IMR-90 (cell line): ENCODE measurements around the gene MAGI3. TPM values are rescaled to one million over a fixed set of nuclear protein-coding genes. Genes with fewer than 3 reads are reported as not detected.

Experiments used
- ATAC-seq: fragments of 200-7000 bp; cut with Tn5 transposase; 2 replicates; pipeline ENCODE4 v1.9.1; 2020; ENCODE audit warnings: low read depth, mild to moderate bottlenecking, moderate library complexity
- BruUV-seq: library from RNA; stranded (reverse); fragments of 400-500 nt; replicated peaks from 2 replicates; lab custom pipeline; 2021; lab: Mats Ljungman, UMichigan
- CTCF ChIA-PET: fragments of 300-600 bp; formaldehyde crosslinking; extraction: SDS; loops from one replicate; lab custom pipeline; 2021; ENCODE audit warnings: antibody characterized with exemption; lab: Yijun Ruan, JAX
- POLR2A ChIA-PET: fragments of 300-600 bp; sonication (Branson Sonifier 250); formaldehyde crosslinking; loops from one replicate; lab custom pipeline; 2022; ENCODE audit warnings: antibody characterized with exemption; ENCODE audit not compliant: unreplicated experiment; lab: Charles Lee
- DNase-seq: peaks from one replicate; pipeline ENCODE4 v3.0.0; 2013
- H2AFZ ChIP-seq: replicated peaks from 2 replicates; pipeline ENCODE3; 2013; ENCODE audit warnings: low read length, mild to moderate bottlenecking; ENCODE audit not compliant: poor library complexity
- H2AK5ac ChIP-seq: 2 replicates; pipeline ENCODE4 v1.6.1; 2013; ENCODE audit warnings: low read depth, low read length, inconsistent platforms
- H2AK9ac ChIP-seq: replicated peaks from 2 replicates; pipeline ENCODE3; 2013; ENCODE audit warnings: mild to moderate bottlenecking, low read depth, low read length, moderate library complexity; ENCODE audit not compliant: poor library complexity
- H2BK120ac ChIP-seq: 2 replicates; pipeline ENCODE4 v1.6.1; 2013; ENCODE audit warnings: low read depth, low read length, inconsistent platforms
- H2BK15ac ChIP-seq: 3 replicates; pipeline ENCODE4 v1.6.1; 2013; ENCODE audit warnings: low read depth, low read length, inconsistent platforms
- H2BK20ac ChIP-seq: 2 replicates; pipeline ENCODE4 v1.6.1; 2013; ENCODE audit warnings: low read depth, mild to moderate bottlenecking, inconsistent platforms, low read length, moderate library complexity
- H2BK5ac ChIP-seq: 2 replicates; pipeline ENCODE4 v1.6.1; 2013; ENCODE audit warnings: mild to moderate bottlenecking, low read depth, low read length, inconsistent platforms; ENCODE audit not compliant: poor library complexity, severe bottlenecking
- H3K14ac ChIP-seq: replicated peaks from 2 replicates; pipeline ENCODE4 v1.6.1; 2013; ENCODE audit warnings: low read depth, low read length, inconsistent platforms
- H3K18ac ChIP-seq: 2 replicates; pipeline ENCODE4 v1.6.1; 2013; ENCODE audit warnings: low read depth, low read length, control low read depth
- H3K23ac ChIP-seq: 2 replicates; pipeline ENCODE4 v1.6.1; 2013; ENCODE audit warnings: low read depth, low read length, inconsistent platforms
- H3K27ac ChIP-seq: 2 replicates; pipeline ENCODE4 v1.5.1; 2013; ENCODE audit warnings: mild to moderate bottlenecking, control low read depth, low read length; ENCODE audit not compliant: insufficient read depth
- H3K27me3 ChIP-seq: 2 replicates; pipeline ENCODE4 v1.6.1; 2013; ENCODE audit warnings: low read length; ENCODE audit not compliant: control insufficient read depth, insufficient read depth
- H3K36me3 ChIP-seq: 2 replicates; pipeline ENCODE4 v1.6.1; 2013; ENCODE audit warnings: low read length, mixed read lengths; ENCODE audit not compliant: control insufficient read depth, insufficient read depth
- H3K4ac ChIP-seq: 2 replicates; pipeline ENCODE4 v1.6.1; 2013; ENCODE audit warnings: low read depth, low read length, inconsistent platforms
- H3K4me1 ChIP-seq: 2 replicates; pipeline ENCODE4 v1.6.1; 2013; ENCODE audit warnings: low read length, mixed read lengths; ENCODE audit not compliant: control insufficient read depth, insufficient read depth
- H3K4me2 ChIP-seq: 2 replicates; pipeline ENCODE4 v1.6.1; 2013; ENCODE audit warnings: low read depth, mild to moderate bottlenecking, control low read depth, low read length, moderate library complexity
- H3K4me3 ChIP-seq: 2 replicates; pipeline ENCODE4 v1.5.1; 2013; ENCODE audit warnings: low read depth, mild to moderate bottlenecking, control low read depth, low read length, moderate library complexity; ENCODE audit not compliant: insufficient read depth
- H3K56ac ChIP-seq: 2 replicates; pipeline ENCODE4 v1.6.1; 2013; ENCODE audit warnings: low read length, inconsistent platforms; ENCODE audit not compliant: insufficient read depth; ENCODE audit errors: extremely low read depth
- H3K79me1 ChIP-seq, 2 experiments: 2 replicates each; pipeline ENCODE4 v1.6.1; 2013; ENCODE audit warnings: low read length in 2 of 2, inconsistent platforms in 1 of 2, low read depth in 1 of 2
- H3K9ac ChIP-seq: 2 replicates; pipeline ENCODE4 v1.6.1; 2013; ENCODE audit warnings: low read depth, low read length, control low read depth
- H3K9me1 ChIP-seq: 2 replicates; pipeline ENCODE4 v1.6.1; 2013; ENCODE audit warnings: low read length, inconsistent platforms; ENCODE audit not compliant: insufficient read depth
- H3K9me3 ChIP-seq: 2 replicates; pipeline ENCODE4 v1.6.1; 2013; ENCODE audit warnings: low read length; ENCODE audit not compliant: control insufficient read depth, insufficient read depth
- H4K20me1 ChIP-seq: 2 replicates; pipeline ENCODE4 v1.6.1; 2013; ENCODE audit warnings: low read length, inconsistent platforms; ENCODE audit not compliant: insufficient read depth
- H4K5ac ChIP-seq: 2 replicates; pipeline ENCODE4 v1.6.1; 2013; ENCODE audit warnings: mild to moderate bottlenecking, low read depth, low read length, control low read depth
- H4K8ac ChIP-seq, 2 experiments: 2 replicates each; pipeline ENCODE4 v1.6.1; 2013; ENCODE audit warnings: low read depth in 2 of 2, low read length in 2 of 2, control low read depth in 1 of 2, inconsistent platforms in 1 of 2
- H4K91ac ChIP-seq: 2 replicates; pipeline ENCODE4 v1.6.1; 2013; ENCODE audit warnings: low read depth, low read length, inconsistent platforms; ENCODE audit not compliant: insufficient read depth
- BHLHE40 ChIP-seq: fragments of 150-350 bp; IDR thresholded peaks from 2 replicates; pipeline ENCODE4 v1.6.1; 2016; ENCODE audit warnings: mild to moderate bottlenecking, low read depth, low read length
- CEBPB ChIP-seq: IDR thresholded peaks from 2 replicates; pipeline ENCODE4 v1.6.1; 2012; ENCODE audit warnings: low read depth, low read length, improper control_type of control experiment
- CHD1 ChIP-seq: IDR thresholded peaks from 2 replicates; pipeline ENCODE4 v1.6.1; 2012; ENCODE audit warnings: low read depth, low read length, improper control_type of control experiment
- CTCF ChIP-seq: conservative IDR thresholded peaks from 2 replicates; pipeline ENCODE4 v1.5.1; 2012; ENCODE audit warnings: mild to moderate bottlenecking, low read depth, low read length, improper control_type of control experiment
- FOS ChIP-seq: fragments of 150-350 bp; IDR thresholded peaks from 2 replicates; pipeline ENCODE4 v1.6.1; 2016; ENCODE audit warnings: low read depth, low read length
- MAFK ChIP-seq: IDR thresholded peaks from 2 replicates; pipeline ENCODE4 v1.6.1; 2012; ENCODE audit warnings: low read depth, low read length, improper control_type of control experiment
- NFE2L2 ChIP-seq: fragments of 150-350 bp; IDR thresholded peaks from 2 replicates; pipeline ENCODE4 v1.6.1; 2016; ENCODE audit warnings: low read depth, mild to moderate bottlenecking, low read length
- POLR2A ChIP-seq: IDR thresholded peaks from 2 replicates; pipeline ENCODE4 v1.6.1; 2012; ENCODE audit warnings: mild to moderate bottlenecking, low read depth, low read length
- RAD21 ChIP-seq: IDR thresholded peaks from 2 replicates; pipeline ENCODE4 v1.6.1; 2012; ENCODE audit warnings: low read length, improper control_type of control experiment
- RCOR1 ChIP-seq: IDR thresholded peaks from 2 replicates; pipeline ENCODE4 v1.6.1; 2012; ENCODE audit warnings: mild to moderate bottlenecking, low read length, improper control_type of control experiment; ENCODE audit not compliant: insufficient replicate concordance
- RFX5 ChIP-seq: IDR thresholded peaks from 2 replicates; pipeline ENCODE4 v1.8.0; 2012; ENCODE audit warnings: low read depth, mild to moderate bottlenecking, low read length, moderate library complexity
- SMC3 ChIP-seq: fragments of 150-350 bp; IDR thresholded peaks from 2 replicates; pipeline ENCODE4 v1.6.1; 2016; ENCODE audit warnings: low read depth, mild to moderate bottlenecking, antibody characterized with exemption, low read length, moderate library complexity
- dilution Hi-C: fragments of 300-500 bp; cut with HindIII; formaldehyde crosslinking; loops from one replicate; pipeline ENCODE4 v1.14.3; 2018; ENCODE audit warnings: low sequenced_read_pairs; ENCODE audit not compliant: unreplicated experiment
- in situ Hi-C: fragments of 300-500 bp; cut with MboI; formaldehyde crosslinking; loops from 3 replicates; pipeline ENCODE4 v1.14.3; 2019; ENCODE audit warnings: low sequenced_read_pairs, inconsistent platforms, mixed read lengths
- intact Hi-C: fragments of 100-400 bp; cut with micrococcal nuclease; formaldehyde crosslinking; loops from 2 replicates; pipeline ENCODE4 v1.10.0; 2022
- polyA plus RNA-seq, 3 experiments: library from polyadenylated mRNA; depleted of rRNA; stranded (reverse); fragments of >200 nt; gene quantifications; 2 replicates each; pipeline ENCODE4 v1.2.3, GENCODE V29; 2012; ENCODE audit warnings: low replicate concordance in 1 of 3
- total RNA-seq: library from RNA; depleted of rRNA; stranded (reverse); fragments of >200 nt; gene quantifications from 2 replicates; pipeline ENCODE4 v1.2.3, GENCODE V29; 2012
- TF ChIP-seq, protein P1 (sequence below): fragments of 150-350 bp; IDR thresholded peaks from 2 replicates; pipeline ENCODE4 v1.6.1; 2017; ENCODE audit warnings: mild to moderate bottlenecking, antibody characterized with exemption, low read length, low read depth

Gene MAGI3
- total and polyA plus RNA-seq, 2 of the 4 experiments (the other 2 are of a cell fraction): 2.5 to 8.8 TPM

- in situ Hi-C loops: no loop called here
- POLR2A ChIA-PET: interaction anchor here (0.6 kb wide), 1 partner anchor 416 kb away, joined by 3 read pairs; no protein-coding TSS in a partner anchor
Measured at GRCh38 chr1:113517983-113518382, 127.7 kb downstream of the MAGI3 start.

More at GRCh38 chr1:113517983-113518382, 127.7 kb downstream of the MAGI3 start:
- Histone ChIP-seq H3K56ac (no peak overlapping the region), H3K79me1 (peaks cover 5 to 6% of the 10 kb centered on the region in 2 experiments), H2BK15ac (no peak overlapping the region), H3K27me3 (no peaks in the 10 kb centered on the region), H4K8ac (no peak overlapping the region), H3K4me3 (no peak overlapping the region), H3K36me3 (no peaks in the 10 kb centered on the region), H3K9me3 (no peaks in the 10 kb centered on the region), H2BK20ac (no peak overlapping the region), H3K18ac (no peak overlapping the region), H4K5ac (no peak overlapping the region), H4K20me1 (no peaks in the 10 kb centered on the region), H2AK9ac (no peak overlapping the region), H3K9ac (no peak overlapping the region), H3K4ac (no peak overlapping the region), H3K14ac (no peak overlapping the region), H3K9me1 (no peaks in the 10 kb centered on the region; the same call in 1 of the 2 replicates), H4K91ac (no peak overlapping the region), H3K27ac (no peak overlapping the region), H3K4me1 (peaks cover 2% of the 10 kb centered on the region), H3K23ac (no peak overlapping the region), H2BK5ac (no peak overlapping the region), H2AK5ac (no peak overlapping the region), H3K4me2 (no peak overlapping the region), H2BK120ac (no peak overlapping the region), H2AFZ (no peak overlapping the region)
- CTCF ChIA-PET: interaction anchor here (0.5 kb wide), 1 partner anchor 164 kb away, joined by 5 read pairs; no protein-coding TSS in a partner anchor
- intact Hi-C loops (loop anchor here (5.0 kb wide), 1 partner anchor 36 kb away; no protein-coding TSS in a partner anchor), dilution Hi-C loops (no loop called here)
- no peak for DNase-seq
- TF ChIP-seq SMC3: no peak
- TF ChIP-seq MAFK: no peak
- no peak for TF ChIP-seq RAD21
- TF ChIP-seq NFE2L2: no peak
- TF ChIP-seq CTCF: no peak
- TF ChIP-seq POLR2A: no peak
- TF ChIP-seq, protein P1, sequence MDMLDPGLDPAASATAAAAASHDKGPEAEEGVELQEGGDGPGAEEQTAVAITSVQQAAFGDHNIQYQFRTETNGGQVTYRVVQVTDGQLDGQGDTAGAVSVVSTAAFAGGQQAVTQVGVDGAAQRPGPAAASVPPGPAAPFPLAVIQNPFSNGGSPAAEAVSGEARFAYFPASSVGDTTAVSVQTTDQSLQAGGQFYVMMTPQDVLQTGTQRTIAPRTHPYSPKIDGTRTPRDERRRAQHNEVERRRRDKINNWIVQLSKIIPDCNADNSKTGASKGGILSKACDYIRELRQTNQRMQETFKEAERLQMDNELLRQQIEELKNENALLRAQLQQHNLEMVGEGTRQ: no peak
- no peak for TF ChIP-seq RCOR1
- TF ChIP-seq CHD1: no peak
- no peak for TF ChIP-seq CEBPB
- TF ChIP-seq BHLHE40: no peak
- TF ChIP-seq FOS: no peak
- TF ChIP-seq RFX5: no peak
- BruUV-seq: no TSS peak
- ATAC-seq: no peak
